ENCODE results near the gene ZNF606.
"Not testable (repeated sequence)": the region's sequence is repeated elsewhere in the genome, so short reads cannot be mapped to it uniquely, and the experiment has no call there.

ZNF606 gene

GRCh38 chr19:58009666-58010301 is 7.2 kb upstream of the ZNF606 start:
- peak; percentile 78 for DNase-seq

DNA sequence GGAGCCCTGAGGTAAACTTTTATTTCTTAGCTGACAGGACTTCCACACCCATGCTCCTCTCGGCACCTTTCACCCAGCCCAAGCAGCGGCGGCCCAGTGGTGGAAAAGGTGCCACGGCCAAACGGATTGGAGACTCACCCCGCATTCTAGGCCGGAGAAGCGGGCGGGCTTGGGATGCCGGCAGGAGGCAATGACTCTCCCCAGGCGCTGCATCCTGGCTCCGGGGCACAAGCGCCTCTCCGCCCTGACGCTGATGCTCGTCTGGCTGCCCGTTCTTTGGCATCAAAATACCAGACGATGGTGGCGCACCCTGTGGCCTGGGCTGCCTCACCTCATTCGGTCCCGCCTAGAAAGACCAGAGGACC is 6.7 kb upstream of the ZNF606 start:
- no peak for DNase-seq

GRCh38 chr19:58008877-58009276 is 6.3 kb upstream of the ZNF606 start:
- not testable (repeated sequence) for DNase-seq

DNA sequence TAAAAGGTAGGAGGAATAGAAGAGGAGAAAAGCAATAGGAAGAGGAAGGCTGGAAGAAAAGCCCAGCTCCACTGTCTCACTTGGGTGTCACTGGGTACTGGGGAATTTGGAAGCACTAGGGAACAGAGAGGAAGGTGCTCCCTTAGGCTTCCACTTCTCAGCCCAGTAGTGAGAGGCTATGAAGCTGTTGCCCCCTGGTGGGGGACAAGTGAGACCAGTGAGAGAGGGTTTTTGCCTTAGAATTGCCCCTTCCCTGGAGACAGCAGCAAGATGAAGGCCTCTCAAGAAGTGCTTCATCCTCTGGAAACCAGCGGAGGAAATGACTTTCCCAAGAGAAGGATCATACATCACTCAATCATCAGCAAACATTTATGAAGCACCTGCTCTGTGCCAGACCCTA is 4.7 kb upstream of the ZNF606 start:
- DNase-seq, result no peak

GRCh38 chr19:58003174-58003828 is 681 bp upstream of the ZNF606 start:
- no peak for DNase-seq

GRCh38 chr19:58001895-58002369 is 688 bp downstream of the ZNF606 start:
- no peak for DNase-seq

GRCh38 chr19:58000677-58001076 is 1.9 kb downstream of the ZNF606 start:
- no peak for DNase-seq

- no peak for DNase-seq
Observed at GRCh38 chr19:57992841-57993240, 9.8 kb downstream of the ZNF606 start.

GRCh38 chr19:57978586-57979289 is 23.9 kb downstream of the ZNF606 start:
- no peak for DNase-seq

- no peak for DNase-seq
Observed at GRCh38 chr19:57974434-57974833, 28.2 kb downstream of the ZNF606 start, which contains the start of gene C19orf18. C19orf18 (minus strand) TSS chr19:57974534; CDS start chr19:57974432, 102 bp downstream.

- no peak for DNase-seq
Observed at GRCh38 chr19:57964761-57965160, 37.9 kb downstream of the ZNF606 start.

DNA sequence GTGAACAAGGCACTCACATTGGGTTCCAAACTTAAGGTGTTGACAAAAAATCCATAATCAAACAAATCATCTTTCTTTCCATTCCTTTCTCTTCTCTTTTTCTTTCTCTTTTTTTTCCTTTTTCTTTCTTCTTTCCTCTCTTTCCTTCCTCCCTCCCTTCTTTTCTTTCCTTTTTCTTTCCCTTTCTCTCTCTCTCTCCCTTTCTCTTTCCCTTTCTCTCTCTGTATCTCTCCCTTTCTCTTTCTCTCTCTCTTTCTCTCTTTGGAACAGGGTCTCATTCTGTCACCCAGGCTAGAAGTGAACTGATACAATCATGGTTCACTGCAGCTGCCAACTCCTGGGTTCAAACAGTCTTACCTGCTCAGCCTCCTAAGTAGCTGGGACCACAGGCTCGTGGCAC is 40.8 kb downstream of the ZNF606 start:
- no peak for DNase-seq

- DNase-seq, result no peak
Observed at GRCh38 chr19:57954996-57955395, 47.6 kb downstream of the ZNF606 start.

DNA sequence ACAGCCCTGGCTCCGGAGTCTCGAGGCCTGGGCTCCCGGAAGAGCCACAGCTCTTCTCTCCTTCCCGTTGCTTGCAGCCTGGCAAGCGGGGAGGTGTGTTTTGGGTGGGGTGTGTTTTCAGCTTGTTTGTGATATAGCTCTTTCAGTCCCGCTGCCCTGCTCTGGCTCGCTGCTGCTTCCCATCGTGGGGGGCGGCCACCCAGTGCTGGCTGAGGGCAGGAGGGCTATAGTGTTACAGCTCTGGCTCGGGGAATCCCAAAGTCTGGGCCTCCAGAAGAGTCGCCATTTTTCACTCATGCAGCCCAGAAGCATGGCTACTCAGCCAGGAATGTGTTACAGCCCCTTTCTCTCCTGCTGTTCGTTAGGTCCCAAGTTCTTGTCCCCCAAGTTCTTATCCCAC is 52.9 kb downstream of the ZNF606 start:
- no peak for DNase-seq

- DNase-seq, result no peak
Observed at GRCh38 chr19:57949296-57949695, 53.3 kb downstream of the ZNF606 start.

DNA sequence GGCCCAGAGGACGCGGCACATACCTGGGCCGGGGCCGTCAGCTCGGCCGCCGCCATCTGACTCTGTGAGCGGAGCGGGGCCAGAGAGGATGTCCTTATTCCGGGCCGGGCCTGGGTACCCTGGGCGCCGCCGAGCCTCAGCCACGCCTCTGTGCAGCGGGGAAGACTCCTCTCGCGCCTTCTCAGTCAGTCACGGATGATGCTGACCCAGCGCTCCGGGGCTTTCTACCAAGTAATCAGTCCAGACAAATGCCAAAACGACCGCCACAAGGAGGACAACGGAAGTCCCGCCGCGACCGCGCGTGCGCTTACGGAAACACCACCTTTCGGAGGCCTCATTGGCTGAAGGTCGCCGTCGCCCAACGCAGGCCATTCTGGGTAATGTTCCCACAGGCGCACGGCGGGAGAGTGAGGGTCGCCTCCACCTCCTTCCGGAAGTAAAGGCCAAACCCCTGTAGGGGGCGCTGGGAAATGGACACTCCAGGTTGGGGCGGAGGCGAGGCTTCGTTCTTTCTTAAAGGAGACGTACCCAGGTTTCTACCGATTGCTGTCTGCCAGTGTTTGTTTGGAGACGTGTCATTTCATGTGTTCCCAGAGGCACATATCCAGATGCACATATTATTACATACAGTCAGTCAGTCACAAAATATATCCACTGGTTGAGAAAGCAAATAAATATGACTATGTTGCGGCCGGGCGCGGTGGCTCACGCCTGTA is 55.0 kb downstream of the ZNF606 start, which contains the start of gene ZNF256:
TSS of gene ZNF256 (minus strand) at position 288 of the 716 bp plus-strand sequence. CDS start at position 56, 232 bp downstream.
- peak; percentile 95 for DNase-seq

GRCh38 chr19:57947088-57947418 is 55.6 kb downstream of the ZNF606 start:
- DNase-seq, result no peak

- DNase-seq, result no peak
Observed at GRCh38 chr19:57946316-57946715, 56.3 kb downstream of the ZNF606 start.

GRCh38 chr19:57941593-57941992 is 61.0 kb downstream of the ZNF606 start:
- no peak for DNase-seq

DNA sequence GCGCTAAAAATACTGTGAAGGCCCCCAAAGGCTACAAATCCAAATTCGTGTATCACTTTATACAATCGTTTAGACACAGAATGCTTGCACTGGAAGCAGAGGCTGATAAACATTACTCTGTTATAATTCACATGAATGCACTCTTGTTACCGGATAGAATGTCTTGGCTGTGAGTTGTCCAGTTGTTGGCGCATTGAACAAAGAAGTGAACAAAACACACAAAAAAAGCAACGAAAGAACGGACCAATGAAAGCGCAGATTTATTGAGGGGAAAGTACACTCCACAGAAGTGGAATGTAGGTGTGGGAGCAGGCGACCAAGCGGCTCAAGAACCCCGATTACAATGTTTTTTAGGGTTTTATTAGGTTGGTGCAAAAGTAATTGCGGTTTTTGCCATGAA is 66.9 kb downstream of the ZNF606 start:
- DNase-seq, result no peak

- peak; percentile 66 for DNase-seq
Observed at GRCh38 chr19:57934820-57935665, 67.6 kb downstream of the ZNF606 start, which contains the start of gene ZNF418. ZNF418 (minus strand) TSS chr19:57935402; CDS start chr19:57933822, 1,580 bp downstream.

DNA sequence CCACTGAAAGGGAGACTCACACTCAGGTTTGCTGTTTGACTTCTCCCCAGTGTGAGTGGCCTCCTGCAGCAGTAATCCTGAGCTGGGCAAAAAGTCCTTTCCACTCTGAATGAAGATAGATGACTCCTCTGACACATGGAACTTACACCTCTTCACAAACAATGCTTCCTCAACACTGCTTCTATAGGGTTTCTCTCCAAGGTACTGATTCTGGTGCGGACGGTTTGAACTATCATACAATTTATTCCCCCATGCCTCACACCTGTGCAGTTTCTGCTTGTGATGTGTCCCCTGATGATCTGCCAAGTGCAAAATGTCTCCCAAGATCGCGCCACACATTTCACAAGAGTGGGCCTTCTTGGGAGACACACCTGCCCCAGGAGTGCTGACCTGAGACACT is 75.0 kb downstream of the ZNF606 start:
- no peak for DNase-seq

Measured in activated effector memory CD4-positive, alpha-beta T cell treated with anti-CD3 and anti-CD28 coated beads, Interleukin-2, amount 50 U/mL, for 16 hours (primary cell).